Measurements from ENCODE around the gene LCNL1. TPM values are rescaled to one million over a fixed set of nuclear protein-coding genes. Genes with fewer than 3 reads are reported as not detected.

Gene LCNL1
- total RNA-seq, 2 donors from 2014 or later = 1.4 to 2.2 TPM

- no peak for TF ChIP-seq CTCF (conservative IDR thresholded peaks at IDR 0.05)
- H3K27ac Mint-ChIP-seq = no peak overlapping the region
- WGBS, 2 experiments (ENCODE audit: insufficient coverage in 1 of 2, insufficient read length in 1 of 2) = 93 to 96% methylated on average over 13 to 39 of the region's 39 CpGs
- H3K27me3 ChIP-seq (ENCODE audit: control insufficient read depth, insufficient read depth, low read length, poor library complexity, severe bottlenecking) = no peaks in the 10 kb centered on the region
- peaks cover 5% of the 10 kb centered on the region for H3K36me3 Mint-ChIP-seq (ENCODE audit: low read depth)
- H3K9ac ChIP-seq (ENCODE audit: extremely low read depth, low read length, poor library complexity, severe bottlenecking) = no peak overlapping the region
- no peak overlapping the region for H3K27ac ChIP-seq (ENCODE audit: low read depth, low read length)
- no peaks in the 10 kb centered on the region for H3K9me3 ChIP-seq (ENCODE audit: control insufficient read depth, low read length)
- no peaks in the 10 kb centered on the region for H3K4me1 Mint-ChIP-seq
- no peaks in the 10 kb centered on the region for H3K4me1 ChIP-seq (ENCODE audit: control insufficient read depth, insufficient read depth, low read length)
- no peaks in the 10 kb centered on the region for H3K27me3 Mint-ChIP-seq (ENCODE audit: insufficient read depth)
- no peak for DNase-seq
- no peak overlapping the region for H3K4me3 ChIP-seq (ENCODE audit: low read length)
- peaks cover 1% of the 10 kb centered on the region for H3K9me3 Mint-ChIP-seq
- H3K36me3 ChIP-seq (ENCODE audit: control insufficient read depth, insufficient read depth, low read length) = no peaks in the 10 kb centered on the region
- H3K4me3 Mint-ChIP-seq = no peak overlapping the region
These were observed 29.3 kb downstream of the LCNL1 start for GRCh38 chr9:137011907-137012675.

GRCh38 chr9:137012694-137013570 is 30.1 kb downstream of the LCNL1 start:
- H3K9me3 ChIP-seq (ENCODE audit: control insufficient read depth, low read length) = no peaks in the 10 kb centered on the region
- no peak overlapping the region for H3K27ac Mint-ChIP-seq
- H3K9ac ChIP-seq (ENCODE audit: extremely low read depth, low read length, poor library complexity, severe bottlenecking) = no peak overlapping the region
- peaks cover 6% of the 10 kb centered on the region for H3K36me3 Mint-ChIP-seq (ENCODE audit: low read depth)
- no peak for TF ChIP-seq CTCF (conservative IDR thresholded peaks at IDR 0.05)
- H3K27ac ChIP-seq (ENCODE audit: low read depth, low read length) = no peak overlapping the region
- no peak overlapping the region for H3K4me3 ChIP-seq (ENCODE audit: low read length)
- peak; percentile 68 for DNase-seq
- no peak overlapping the region for H3K4me3 Mint-ChIP-seq
- no peaks in the 10 kb centered on the region for H3K36me3 ChIP-seq (ENCODE audit: control insufficient read depth, insufficient read depth, low read length)
- WGBS, 2 experiments (ENCODE audit: insufficient coverage in 1 of 2, insufficient read length in 1 of 2) = 85 to 87% methylated on average over 29 to 67 of the region's 67 CpGs
- H3K9me3 Mint-ChIP-seq = peaks cover 1% of the 10 kb centered on the region
- H3K4me1 ChIP-seq (ENCODE audit: control insufficient read depth, insufficient read depth, low read length) = no peaks in the 10 kb centered on the region
- H3K4me1 Mint-ChIP-seq = no peaks in the 10 kb centered on the region
- no peaks in the 10 kb centered on the region for H3K27me3 Mint-ChIP-seq (ENCODE audit: insufficient read depth)
- H3K27me3 ChIP-seq (ENCODE audit: control insufficient read depth, insufficient read depth, low read length, poor library complexity, severe bottlenecking) = no peaks in the 10 kb centered on the region

GRCh38 chr9:137013571-137013940 is 30.8 kb downstream of the LCNL1 start:
- Histone ChIP-seq H3K9me3 (ENCODE audit: control insufficient read depth, low read length) (no peaks in the 10 kb centered on the region), H3K9ac (ENCODE audit: extremely low read depth, low read length, poor library complexity, severe bottlenecking) (no peak overlapping the region), H3K27me3 (ENCODE audit: control insufficient read depth, insufficient read depth, low read length, poor library complexity, severe bottlenecking) (no peaks in the 10 kb centered on the region), H3K4me3 (ENCODE audit: low read length) (no peak overlapping the region), H3K4me1 (ENCODE audit: control insufficient read depth, insufficient read depth, low read length) (no peaks in the 10 kb centered on the region), H3K36me3 (ENCODE audit: control insufficient read depth, insufficient read depth, low read length) (no peaks in the 10 kb centered on the region), H3K27ac (ENCODE audit: low read depth, low read length) (no peak overlapping the region)
- peaks cover 6% of the 10 kb centered on the region for H3K36me3 Mint-ChIP-seq (ENCODE audit: low read depth)
- no peaks in the 10 kb centered on the region for H3K4me1 Mint-ChIP-seq
- peaks cover 1% of the 10 kb centered on the region for H3K9me3 Mint-ChIP-seq
- no peaks in the 10 kb centered on the region for H3K27me3 Mint-ChIP-seq (ENCODE audit: insufficient read depth)
- no peak for TF ChIP-seq CTCF (conservative IDR thresholded peaks at IDR 0.05)
- H3K4me3 Mint-ChIP-seq = no peak overlapping the region
- no peak for DNase-seq
- no peak overlapping the region for H3K27ac Mint-ChIP-seq
- 93 to 96% methylated on average over 12 to 20 of the region's 20 CpGs for WGBS, 2 experiments (ENCODE audit: insufficient coverage in 1 of 2, insufficient read length in 1 of 2)
